Activated T-helper 2 cell treated with anti-CD3 and anti-CD28 coated beads, Interferon-gamma antibody, Interleukin-2, Interleukin-4, amounts not matched to agents 10 μg/mL and 5 μg/mL and 100 μg/mL, durations not matched to agents 14 hours and 24 hours and 36 hours (primary cell): ENCODE data around the gene CACNA1S. TPM values are rescaled to one million over a fixed set of nuclear protein-coding genes. Genes with fewer than 3 reads are reported as not detected.

Experiments
- DNase-seq: peaks from one replicate; pipeline ENCODE4 v3.0.0; 2021; ENCODE audit warnings: low spot score
- H3K27ac Mint-ChIP-seq: one replicate; pipeline ENCODE4 v1.8.0; 2021; ENCODE audit warnings: mixed read lengths
- H3K27me3 Mint-ChIP-seq: one replicate; pipeline ENCODE4 v1.8.0; 2021; ENCODE audit warnings: low read depth, mixed read lengths
- H3K36me3 Mint-ChIP-seq: one replicate; pipeline ENCODE4 v1.8.0; 2021; ENCODE audit warnings: low read depth, mixed read lengths
- H3K4me1 Mint-ChIP-seq: one replicate; pipeline ENCODE4 v1.8.0; 2021; ENCODE audit warnings: low read depth, mixed read lengths
- H3K4me3 Mint-ChIP-seq: one replicate; pipeline ENCODE4 v1.8.0; 2021; ENCODE audit warnings: low read depth, mild to moderate bottlenecking, moderate library complexity, mixed read lengths
- H3K9me3 Mint-ChIP-seq: one replicate; pipeline ENCODE4 v1.8.0; 2021; ENCODE audit warnings: mixed read lengths
- intact Hi-C: fragments of 100-400 bp; cut with micrococcal nuclease; formaldehyde crosslinking; loops from one replicate; pipeline ENCODE4 v1.15.1; 2023
- total RNA-seq: library from RNA; stranded (reverse); gene quantifications from 2 replicates; pipeline ENCODE4 v1.2.3, GENCODE V29; 2022

Gene CACNA1S
- total RNA-seq, 1 donor from 2014 or later = not detected

GRCh38 chr1:201001962-201002361 lies 110.3 kb downstream of the CACNA1S start:
- no peaks in the 10 kb centered on the region for H3K27me3 Mint-ChIP-seq
- H3K27ac Mint-ChIP-seq = no peak overlapping the region
- peaks cover 58% of the 10 kb centered on the region for H3K36me3 Mint-ChIP-seq
- H3K4me1 Mint-ChIP-seq = no peaks in the 10 kb centered on the region
- intact Hi-C loops = no loop called here
- H3K4me3 Mint-ChIP-seq = no peak overlapping the region
- no peaks in the 10 kb centered on the region for H3K9me3 Mint-ChIP-seq
- DNase-seq = no peak

DNA sequence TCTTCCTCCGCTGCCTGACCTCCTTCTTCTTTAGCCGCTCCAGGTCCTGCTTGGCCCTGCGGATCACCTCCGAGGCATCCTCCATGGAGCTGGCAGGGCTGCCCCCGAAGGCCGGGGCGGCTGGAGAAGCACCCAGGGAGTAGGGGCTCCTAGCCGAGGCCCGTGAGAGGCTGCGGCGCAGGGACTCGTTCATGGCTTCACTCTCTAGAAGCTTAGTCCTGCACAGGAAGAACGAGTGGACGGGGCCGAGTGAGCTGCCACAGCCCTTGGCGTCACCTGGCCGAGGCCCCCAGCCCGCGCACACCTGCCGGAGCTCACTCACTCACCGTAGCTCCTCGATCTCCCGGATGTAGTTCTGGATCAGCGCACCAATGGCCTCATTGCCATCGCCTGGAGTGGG lies 111.8 kb downstream of the CACNA1S start:
- Mint-ChIP-seq H3K4me3 (no peak overlapping the region), H3K9me3 (no peaks in the 10 kb centered on the region), H3K4me1 (no peaks in the 10 kb centered on the region), H3K36me3 (peaks cover 67% of the 10 kb centered on the region), H3K27ac (no peak overlapping the region), H3K27me3 (no peaks in the 10 kb centered on the region)
- no peak for DNase-seq
- intact Hi-C loops = no loop called here

GRCh38 chr1:200999667-201000066 lies 112.6 kb downstream of the CACNA1S start:
- no peak overlapping the region for H3K27ac Mint-ChIP-seq
- H3K4me3 Mint-ChIP-seq = no peak overlapping the region
- H3K9me3 Mint-ChIP-seq = no peaks in the 10 kb centered on the region
- peaks cover 68% of the 10 kb centered on the region for H3K36me3 Mint-ChIP-seq
- H3K27me3 Mint-ChIP-seq = no peaks in the 10 kb centered on the region
- DNase-seq = no peak
- no peaks in the 10 kb centered on the region for H3K4me1 Mint-ChIP-seq
- intact Hi-C loops = no loop called here

GRCh38 chr1:200998323-200998722 lies 113.9 kb downstream of the CACNA1S start:
- intact Hi-C loops = no loop called here
- Mint-ChIP-seq H3K4me1 (no peaks in the 10 kb centered on the region), H3K27me3 (no peaks in the 10 kb centered on the region), H3K36me3 (peaks cover 73% of the 10 kb centered on the region), H3K9me3 (no peaks in the 10 kb centered on the region), H3K4me3 (no peak overlapping the region), H3K27ac (no peak overlapping the region)
- DNase-seq = no peak

DNA sequence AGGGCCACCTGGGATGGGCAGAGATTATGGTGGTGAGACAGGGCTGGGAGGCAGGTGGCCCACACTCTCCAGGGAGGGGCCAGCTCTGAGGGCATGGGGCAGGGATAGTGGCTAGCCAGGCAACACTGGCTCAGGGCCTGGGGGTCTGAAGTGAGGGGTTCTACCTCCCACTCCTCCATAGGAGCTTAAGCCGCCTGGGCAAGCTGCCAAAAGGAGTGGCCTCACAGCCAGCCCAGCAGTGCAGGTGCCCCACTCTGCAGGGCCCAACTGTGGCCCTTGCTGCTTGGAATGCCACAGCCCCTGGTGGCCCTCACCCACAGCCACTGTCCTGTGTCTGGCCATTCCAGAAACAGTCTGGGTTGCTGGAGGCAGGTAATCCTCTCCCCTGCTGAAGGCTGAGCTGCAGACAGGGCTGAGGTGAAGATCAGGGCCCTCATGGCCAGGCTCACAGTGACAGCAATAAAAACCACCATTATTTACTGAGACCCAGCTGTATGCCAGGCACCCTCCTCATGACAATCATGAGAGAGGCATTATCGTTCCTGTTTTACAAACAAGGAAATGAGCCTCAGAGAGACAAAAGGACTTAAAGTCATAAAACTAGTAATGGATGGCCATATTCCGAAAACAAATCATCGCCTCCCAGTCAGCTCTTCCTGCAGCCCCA lies 119.7 kb downstream of the CACNA1S start:
- intact Hi-C loops = no loop called here
- no peak overlapping the region for H3K27ac Mint-ChIP-seq
- no peaks in the 10 kb centered on the region for H3K9me3 Mint-ChIP-seq
- H3K27me3 Mint-ChIP-seq = no peaks in the 10 kb centered on the region
- no peak for DNase-seq
- H3K4me3 Mint-ChIP-seq = no peak overlapping the region
- H3K4me1 Mint-ChIP-seq = no peaks in the 10 kb centered on the region
- peaks cover 62% of the 10 kb centered on the region for H3K36me3 Mint-ChIP-seq

GRCh38 chr1:200991097-200991614 lies 121.1 kb downstream of the CACNA1S start:
- H3K36me3 Mint-ChIP-seq = peaks cover 61% of the 10 kb centered on the region
- intact Hi-C loops = no loop called here

DNA sequence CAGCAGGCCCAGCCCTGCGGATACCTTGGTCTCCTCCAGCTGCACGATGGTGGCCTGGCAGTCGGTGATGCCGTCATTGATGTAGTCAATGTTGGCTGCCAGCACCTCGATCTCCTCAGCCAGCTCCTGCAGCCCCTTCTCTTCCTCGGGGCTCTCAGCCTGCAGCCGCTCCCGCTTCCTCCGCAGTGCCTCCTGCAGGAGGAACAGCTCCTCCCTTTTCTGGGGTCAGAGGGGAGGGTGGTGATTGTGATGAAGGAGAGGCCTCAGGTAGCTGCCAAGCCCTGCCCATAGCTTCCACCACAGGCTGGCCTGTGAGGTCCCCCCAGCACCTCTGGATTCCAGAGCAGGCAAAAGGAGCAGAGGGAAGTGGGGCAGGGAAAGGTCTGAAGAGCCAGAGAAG lies 122.1 kb downstream of the CACNA1S start:
- no peak overlapping the region for H3K27ac Mint-ChIP-seq
- peaks cover 67% of the 10 kb centered on the region for H3K36me3 Mint-ChIP-seq
- no peaks in the 10 kb centered on the region for H3K27me3 Mint-ChIP-seq
- DNase-seq = no peak
- H3K9me3 Mint-ChIP-seq = no peaks in the 10 kb centered on the region
- intact Hi-C loops = no loop called here
- no peaks in the 10 kb centered on the region for H3K4me1 Mint-ChIP-seq
- H3K4me3 Mint-ChIP-seq = no peak overlapping the region

More at GRCh38 chr1:200991097-200991614, 121.1 kb downstream of the CACNA1S start:
- Mint-ChIP-seq H3K9me3 (no peaks in the 10 kb centered on the region), H3K27me3 (no peaks in the 10 kb centered on the region), H3K4me1 (no peaks in the 10 kb centered on the region), H3K27ac (no peak overlapping the region), H3K4me3 (no peak overlapping the region)
- no peak for DNase-seq

Other genes starting within 250 kb of the CACNA1S start
- not detected in 2 replicates for gene GPR25, start 239.4 kb downstream of the CACNA1S start, total RNA-seq
- not detected in 2 replicates for gene INAVA, start 217.5 kb downstream of the CACNA1S start, total RNA-seq
- gene KIF21B, start 88.7 kb downstream of the CACNA1S start, total RNA-seq = 50.4 and 53.2 TPM in 2 replicates
- gene ASCL5, start 14.8 kb upstream of the CACNA1S start, total RNA-seq = not detected in 2 replicates
- 14.9 and 16.9 TPM in 2 replicates for gene TMEM9, start 42.0 kb upstream of the CACNA1S start, total RNA-seq
- not detected in 2 replicates for gene IGFN1, start 78.4 kb upstream of the CACNA1S start, total RNA-seq
- gene PKP1, start 171.1 kb upstream of the CACNA1S start, total RNA-seq = not detected in 2 replicates